ENCODE data around the gene FBLN5.

GRCh38 chr14:91925727-91926121 lies 21.8 kb downstream of the FBLN5 start:
- no peak for TF ChIP-seq CTCF (IDR thresholded peaks at IDR 0.05; ENCODE audit: low read depth, low read length)
- TF ChIP-seq EZH2phosphoT487 (IDR thresholded peaks at IDR 0.05; ENCODE audit: low read depth), result no peak
